IMR-90 (cell line): Measurements from ENCODE around the gene KAZN.

Source experiments
- CEBPB ChIP-seq: IDR thresholded peaks from 2 replicates; pipeline ENCODE4 v1.6.1; 2012; ENCODE audit warnings: low read depth, low read length, improper control_type of control experiment
- CHD1 ChIP-seq: IDR thresholded peaks from 2 replicates; pipeline ENCODE4 v1.6.1; 2012; ENCODE audit warnings: low read depth, low read length, improper control_type of control experiment
- CTCF ChIP-seq: conservative IDR thresholded peaks from 2 replicates; pipeline ENCODE4 v1.5.1; 2012; ENCODE audit warnings: mild to moderate bottlenecking, low read depth, low read length, improper control_type of control experiment
- FOS ChIP-seq: fragments of 150-350 bp; IDR thresholded peaks from 2 replicates; pipeline ENCODE4 v1.6.1; 2016; ENCODE audit warnings: low read depth, low read length
- NFE2L2 ChIP-seq: fragments of 150-350 bp; IDR thresholded peaks from 2 replicates; pipeline ENCODE4 v1.6.1; 2016; ENCODE audit warnings: low read depth, mild to moderate bottlenecking, low read length
- POLR2A ChIP-seq: IDR thresholded peaks from 2 replicates; pipeline ENCODE4 v1.6.1; 2012; ENCODE audit warnings: mild to moderate bottlenecking, low read depth, low read length
- RAD21 ChIP-seq: IDR thresholded peaks from 2 replicates; pipeline ENCODE4 v1.6.1; 2012; ENCODE audit warnings: low read length, improper control_type of control experiment
- RCOR1 ChIP-seq: IDR thresholded peaks from 2 replicates; pipeline ENCODE4 v1.6.1; 2012; ENCODE audit warnings: mild to moderate bottlenecking, low read length, improper control_type of control experiment; ENCODE audit not compliant: insufficient replicate concordance
- RFX5 ChIP-seq: IDR thresholded peaks from 2 replicates; pipeline ENCODE4 v1.8.0; 2012; ENCODE audit warnings: low read depth, mild to moderate bottlenecking, low read length, moderate library complexity
- SMC3 ChIP-seq: fragments of 150-350 bp; IDR thresholded peaks from 2 replicates; pipeline ENCODE4 v1.6.1; 2016; ENCODE audit warnings: low read depth, mild to moderate bottlenecking, antibody characterized with exemption, low read length, moderate library complexity
- USF2 ChIP-seq: fragments of 150-350 bp; IDR thresholded peaks from 2 replicates; pipeline ENCODE4 v1.6.1; 2017; ENCODE audit warnings: mild to moderate bottlenecking, antibody characterized with exemption, low read length, low read depth

GRCh38 chr1:14857436-14858195, 259.1 kb downstream of the KAZN start:
- TF ChIP-seq NFE2L2 (no peak), CTCF (no peak), SMC3 (no peak), POLR2A (no peak), CHD1 (no peak), RFX5 (no peak), CEBPB (no peak), USF2 (no peak), RAD21 (no peak), RCOR1 (no peak), FOS (no peak)
